ENCODE results near the gene ASPSCR1.

ASPSCR1 gene

GRCh38 chr17:82003411-82004381, 26.3 kb downstream of the ASPSCR1 start:
- no peak overlapping the region for H3K27ac ChIP-seq (ENCODE audit: low read depth, low read length)
- no peaks in the 10 kb centered on the region for H3K27me3 ChIP-seq (ENCODE audit: control insufficient read depth in 1 of 2, insufficient read depth in 2 of 2, low read length in 2 of 2)
- no peak overlapping the region for H3K9ac ChIP-seq (ENCODE audit: low read depth in 1 of 2, low read length in 2 of 2)
- H3K9me3 ChIP-seq (ENCODE audit: control insufficient read depth in 1 of 2, low read length in 2 of 2), result no peaks in the 10 kb centered on the region
- peaks cover 0 to 5% of the 10 kb centered on the region in 2 donors for H3K36me3 ChIP-seq (ENCODE audit: control insufficient read depth in 1 of 2, insufficient read depth in 2 of 2, low read length in 2 of 2)
- H3K4me1 ChIP-seq (ENCODE audit: control insufficient read depth in 1 of 2, insufficient read depth in 2 of 2, low read length in 2 of 2), result peaks cover 14 to 22% of the 10 kb centered on the region in 2 donors
- H3K4me3 ChIP-seq (ENCODE audit: low read depth in 1 of 2, low read length in 2 of 2), result no peak overlapping the region

GRCh38 chr17:82004517-82005455, 27.4 kb downstream of the ASPSCR1 start:
- H3K9me3 ChIP-seq (ENCODE audit: control insufficient read depth in 1 of 2, low read length in 2 of 2), result no peaks in the 10 kb centered on the region
- H3K4me1 ChIP-seq (ENCODE audit: control insufficient read depth in 1 of 2, insufficient read depth in 2 of 2, low read length in 2 of 2), result peaks cover 14 to 19% of the 10 kb centered on the region in 2 donors
- no peaks in the 10 kb centered on the region for H3K27me3 ChIP-seq (ENCODE audit: control insufficient read depth in 1 of 2, insufficient read depth in 2 of 2, low read length in 2 of 2)
- H3K4me3 ChIP-seq (ENCODE audit: low read depth in 1 of 2, low read length in 2 of 2), result no peak overlapping the region
- H3K36me3 ChIP-seq (ENCODE audit: control insufficient read depth in 1 of 2, insufficient read depth in 2 of 2, low read length in 2 of 2), result peaks cover 0 to 5% of the 10 kb centered on the region in 2 donors
- H3K9ac ChIP-seq (ENCODE audit: low read depth in 1 of 2, low read length in 2 of 2), result no peak overlapping the region
- no peak overlapping the region for H3K27ac ChIP-seq (ENCODE audit: low read depth, low read length)

GRCh38 chr17:82005701-82006348, 28.4 kb downstream of the ASPSCR1 start:
- peaks cover 5 to 9% of the 10 kb centered on the region in 2 donors for H3K4me1 ChIP-seq (ENCODE audit: control insufficient read depth in 1 of 2, insufficient read depth in 2 of 2, low read length in 2 of 2)
- H3K36me3 ChIP-seq (ENCODE audit: control insufficient read depth in 1 of 2, insufficient read depth in 2 of 2, low read length in 2 of 2), result peaks cover 0 to 5% of the 10 kb centered on the region in 2 donors
- no peaks in the 10 kb centered on the region for H3K27me3 ChIP-seq (ENCODE audit: control insufficient read depth in 1 of 2, insufficient read depth in 2 of 2, low read length in 2 of 2)
- no peak overlapping the region for H3K9ac ChIP-seq (ENCODE audit: low read depth in 1 of 2, low read length in 2 of 2)
- H3K27ac ChIP-seq (ENCODE audit: low read depth, low read length), result no peak overlapping the region
- no peaks in the 10 kb centered on the region for H3K9me3 ChIP-seq (ENCODE audit: control insufficient read depth in 1 of 2, low read length in 2 of 2)
- H3K4me3 ChIP-seq (ENCODE audit: low read depth in 1 of 2, low read length in 2 of 2), result no peak overlapping the region

- H3K27me3 ChIP-seq (ENCODE audit: control insufficient read depth in 1 of 2, insufficient read depth in 2 of 2, low read length in 2 of 2), result no peaks in the 10 kb centered on the region
- peaks cover 0 to 5% of the 10 kb centered on the region in 2 donors for H3K36me3 ChIP-seq (ENCODE audit: control insufficient read depth in 1 of 2, insufficient read depth in 2 of 2, low read length in 2 of 2)
- H3K27ac ChIP-seq (ENCODE audit: low read depth, low read length), result no peak overlapping the region
- no peak overlapping the region for H3K9ac ChIP-seq (ENCODE audit: low read depth in 1 of 2, low read length in 2 of 2)
- no peak overlapping the region for H3K4me3 ChIP-seq (ENCODE audit: low read depth in 1 of 2, low read length in 2 of 2)
- H3K4me1 ChIP-seq (ENCODE audit: control insufficient read depth in 1 of 2, insufficient read depth in 2 of 2, low read length in 2 of 2), result peaks cover 0 to 3% of the 10 kb centered on the region in 2 donors
- H3K9me3 ChIP-seq (ENCODE audit: control insufficient read depth in 1 of 2, low read length in 2 of 2), result no peaks in the 10 kb centered on the region
Measured at GRCh38 chr17:82006468-82007227, 29.2 kb downstream of the ASPSCR1 start.

GRCh38 chr17:82007228-82007494, 29.7 kb downstream of the ASPSCR1 start:
- H3K9ac ChIP-seq (ENCODE audit: low read depth in 1 of 2, low read length in 2 of 2), result no peak overlapping the region
- H3K27me3 ChIP-seq (ENCODE audit: control insufficient read depth in 1 of 2, insufficient read depth in 2 of 2, low read length in 2 of 2), result no peaks in the 10 kb centered on the region
- no peak overlapping the region for H3K4me3 ChIP-seq (ENCODE audit: low read depth in 1 of 2, low read length in 2 of 2)
- H3K36me3 ChIP-seq (ENCODE audit: control insufficient read depth in 1 of 2, insufficient read depth in 2 of 2, low read length in 2 of 2), result peaks cover 0 to 5% of the 10 kb centered on the region in 2 donors
- H3K4me1 ChIP-seq (ENCODE audit: control insufficient read depth in 1 of 2, insufficient read depth in 2 of 2, low read length in 2 of 2), result peaks cover 0 to 3% of the 10 kb centered on the region in 2 donors
- H3K27ac ChIP-seq (ENCODE audit: low read depth, low read length), result no peak overlapping the region
- no peaks in the 10 kb centered on the region for H3K9me3 ChIP-seq (ENCODE audit: control insufficient read depth in 1 of 2, low read length in 2 of 2)

GRCh38 chr17:82007495-82008257, 30.2 kb downstream of the ASPSCR1 start:
- Histone ChIP-seq H3K4me3 (ENCODE audit: low read depth in 1 of 2, low read length in 2 of 2) (no peak overlapping the region), H3K27ac (ENCODE audit: low read depth, low read length) (no peak overlapping the region), H3K9me3 (ENCODE audit: control insufficient read depth in 1 of 2, low read length in 2 of 2) (no peaks in the 10 kb centered on the region), H3K36me3 (ENCODE audit: control insufficient read depth in 1 of 2, insufficient read depth in 2 of 2, low read length in 2 of 2) (peaks cover 0 to 5% of the 10 kb centered on the region in 2 donors), H3K27me3 (ENCODE audit: control insufficient read depth in 1 of 2, insufficient read depth in 2 of 2, low read length in 2 of 2) (no peaks in the 10 kb centered on the region), H3K9ac (ENCODE audit: low read depth in 1 of 2, low read length in 2 of 2) (no peak overlapping the region), H3K4me1 (ENCODE audit: control insufficient read depth in 1 of 2, insufficient read depth in 2 of 2, low read length in 2 of 2) (peaks cover 0 to 3% of the 10 kb centered on the region in 2 donors)

GRCh38 chr17:82008258-82008940, 31.0 kb downstream of the ASPSCR1 start:
- peaks cover 0 to 3% of the 10 kb centered on the region in 2 donors for H3K4me1 ChIP-seq (ENCODE audit: control insufficient read depth in 1 of 2, insufficient read depth in 2 of 2, low read length in 2 of 2)
- no peak overlapping the region for H3K27ac ChIP-seq (ENCODE audit: low read depth, low read length)
- H3K4me3 ChIP-seq (ENCODE audit: low read depth in 1 of 2, low read length in 2 of 2), result no peak overlapping the region
- no peak overlapping the region for H3K9ac ChIP-seq (ENCODE audit: low read depth in 1 of 2, low read length in 2 of 2)
- H3K9me3 ChIP-seq (ENCODE audit: control insufficient read depth in 1 of 2, low read length in 2 of 2), result no peaks in the 10 kb centered on the region
- peaks cover 0 to 5% of the 10 kb centered on the region in 2 donors for H3K36me3 ChIP-seq (ENCODE audit: control insufficient read depth in 1 of 2, insufficient read depth in 2 of 2, low read length in 2 of 2)
- no peaks in the 10 kb centered on the region for H3K27me3 ChIP-seq (ENCODE audit: control insufficient read depth in 1 of 2, insufficient read depth in 2 of 2, low read length in 2 of 2)

- H3K4me3 ChIP-seq (ENCODE audit: low read depth in 1 of 2, low read length in 2 of 2), result no peak overlapping the region
- peaks cover 0 to 3% of the 10 kb centered on the region in 2 donors for H3K4me1 ChIP-seq (ENCODE audit: control insufficient read depth in 1 of 2, insufficient read depth in 2 of 2, low read length in 2 of 2)
- H3K36me3 ChIP-seq (ENCODE audit: control insufficient read depth in 1 of 2, insufficient read depth in 2 of 2, low read length in 2 of 2), result peaks cover 0 to 5% of the 10 kb centered on the region in 2 donors
- H3K9me3 ChIP-seq (ENCODE audit: control insufficient read depth in 1 of 2, low read length in 2 of 2), result no peaks in the 10 kb centered on the region
- no peak overlapping the region for H3K27ac ChIP-seq (ENCODE audit: low read depth, low read length)
- no peak overlapping the region for H3K9ac ChIP-seq (ENCODE audit: low read depth in 1 of 2, low read length in 2 of 2)
- H3K27me3 ChIP-seq (ENCODE audit: control insufficient read depth in 1 of 2, insufficient read depth in 2 of 2, low read length in 2 of 2), result no peaks in the 10 kb centered on the region
Measured at GRCh38 chr17:82008941-82009405, 31.5 kb downstream of the ASPSCR1 start.
